Measurements from ENCODE around the gene TMPRSS6.

GRCh38 chr22:37111156-37111717 lies 1.7 kb upstream of the TMPRSS6 start:
- TF ChIP-seq CTCF (IDR thresholded peaks at IDR 0.05; ENCODE audit: low read length) (no peak), EZH2 (IDR thresholded peaks at IDR 0.05; ENCODE audit: borderline replicate concordance, low read length) (no peak)
